Esophagus squamous epithelium (tissue), 4 donors: ENCODE results near the gene KIF2A.
"Not testable (repeated sequence)": the region's sequence is repeated elsewhere in the genome, so short reads cannot be mapped to it uniquely, and the experiment has no call there.

ENCODE experiments used
- CTCF ChIP-seq, 6 experiments: fragments of 450-650 bp in 4 of 6; fragments of 200-600 bp in 2 of 6; sonication (generic) in 2 of 6; IDR thresholded peaks; one replicate each; pipeline ENCODE4 v1.5.1; 2016 to 2019; ENCODE audit warnings: antibody characterized with exemption in 6 of 6, mild to moderate bottlenecking in 4 of 6, moderate library complexity in 4 of 6
- POLR2A ChIP-seq, 4 donors: fragments of 450-650 bp; IDR thresholded peaks; one replicate each; pipeline ENCODE4 v1.6.1; 2017; ENCODE audit warnings: antibody characterized with exemption in 4 of 4, mild to moderate bottlenecking in 4 of 4, moderate library complexity in 3 of 4

GRCh38 chr5:62291829-62292228, 14.2 kb upstream of the KIF2A start:
- not testable (repeated sequence) for TF ChIP-seq CTCF, POLR2A (IDR thresholded peaks at IDR 0.05)
